Stimulated activated memory B cell treated with anti-CD40 and anti-IgM and Interleukin-4, amounts not matched to agents 10 μg/mL and 1 μg/mL and 100 μg/mL, for 72 hours (primary cell): ENCODE results near the gene TRAK1.

Experiments used
- ATAC-seq: fragments of 150-1000 bp; cut with Tn5 transposase; 2 replicates; pipeline ENCODE4 v1.10.0; 2021
- H3K27ac Mint-ChIP-seq: one replicate; pipeline ENCODE4 v1.8.0; 2022; ENCODE audit warnings: mild to moderate bottlenecking, mixed read lengths
- H3K27me3 Mint-ChIP-seq: one replicate; pipeline ENCODE4 v1.8.0; 2022; ENCODE audit warnings: mixed read lengths
- H3K36me3 Mint-ChIP-seq: one replicate; pipeline ENCODE4 v1.8.0; 2022; ENCODE audit warnings: mixed read lengths
- H3K4me1 Mint-ChIP-seq: one replicate; pipeline ENCODE4 v1.8.0; 2022; ENCODE audit warnings: mixed read lengths
- H3K4me3 Mint-ChIP-seq: one replicate; pipeline ENCODE4 v1.8.0; 2022; ENCODE audit warnings: mild to moderate bottlenecking, moderate library complexity, mixed read lengths
- H3K9me3 Mint-ChIP-seq: one replicate; pipeline ENCODE4 v1.8.0; 2022; ENCODE audit warnings: mixed read lengths

TRAK1 gene

DNA sequence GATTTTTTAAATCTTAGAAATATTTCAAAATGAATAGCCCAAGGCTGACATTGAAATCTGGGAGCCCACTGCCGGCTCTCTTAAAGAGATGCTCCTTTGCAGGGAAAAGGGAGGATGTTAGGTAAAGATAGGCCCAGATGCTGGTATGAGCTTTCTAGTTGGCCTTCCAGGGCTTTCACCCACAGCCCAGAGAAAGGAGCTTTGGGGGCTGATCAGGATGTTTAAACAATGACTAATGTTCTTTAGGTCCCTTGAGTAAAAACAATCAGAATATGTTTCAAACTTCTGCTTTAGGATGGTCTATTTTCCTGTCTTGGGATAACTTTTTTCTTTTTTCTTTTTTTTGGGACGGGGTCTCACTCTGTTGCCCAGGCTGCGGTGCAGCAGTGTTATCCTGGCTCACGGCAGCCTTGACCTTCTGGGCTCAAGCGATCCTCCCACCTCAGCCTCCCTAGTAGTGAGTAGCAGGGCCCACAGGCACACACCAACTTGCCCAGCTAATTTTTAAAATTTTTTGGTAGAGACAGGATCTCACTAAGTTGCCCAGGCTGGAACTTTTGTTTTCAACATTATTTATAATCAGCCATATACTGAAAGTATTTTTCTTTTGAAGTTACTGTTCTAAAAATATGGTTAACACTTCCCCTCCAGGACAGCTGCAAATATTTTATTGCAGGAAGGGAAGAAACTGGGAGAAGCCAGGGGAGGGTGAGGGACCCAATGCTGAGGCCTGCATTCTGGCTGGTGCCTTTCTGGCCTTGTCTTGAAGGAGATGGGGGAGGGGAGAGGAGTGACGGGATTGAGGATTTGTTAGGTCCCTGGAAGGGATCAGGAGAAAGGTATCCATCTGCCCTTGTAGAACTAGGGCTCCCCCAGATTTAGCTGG, 70.1 kb downstream of the TRAK1 start:
- H3K9me3 Mint-ChIP-seq, result no peaks in the 10 kb centered on the region
- no peak overlapping the region for H3K4me3 Mint-ChIP-seq
- peaks cover 70% of the 10 kb centered on the region for H3K4me1 Mint-ChIP-seq
- no peaks in the 10 kb centered on the region for H3K27me3 Mint-ChIP-seq
- ATAC-seq, result no peak
- peaks cover under 1% of the 10 kb centered on the region for H3K36me3 Mint-ChIP-seq
- H3K27ac Mint-ChIP-seq, result peak overlapping the region; percentile 14

DNA sequence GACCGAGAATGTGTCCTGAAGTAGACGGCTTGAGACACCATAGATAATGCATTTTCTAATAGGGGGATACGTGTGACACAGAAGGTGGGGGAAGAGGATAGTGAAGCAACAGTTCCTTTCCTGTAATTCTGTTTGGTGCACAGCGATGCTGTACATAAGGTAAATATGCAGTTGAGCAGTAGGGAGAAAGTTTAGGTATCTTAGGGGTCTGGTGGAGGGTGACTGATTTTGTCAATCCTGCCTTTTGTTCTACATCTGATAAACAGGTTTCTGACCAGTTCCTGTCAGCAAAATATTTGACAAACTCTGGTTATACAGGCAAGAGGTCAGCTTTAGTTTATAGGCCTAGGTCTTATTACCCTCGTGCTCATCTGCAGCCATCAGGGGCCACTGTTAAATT, 71.3 kb downstream of the TRAK1 start:
- peaks cover 70% of the 10 kb centered on the region for H3K4me1 Mint-ChIP-seq
- no peak overlapping the region for H3K4me3 Mint-ChIP-seq
- no peaks in the 10 kb centered on the region for H3K36me3 Mint-ChIP-seq
- peak overlapping the region; percentile 14 for H3K27ac Mint-ChIP-seq
- no peaks in the 10 kb centered on the region for H3K9me3 Mint-ChIP-seq
- no peaks in the 10 kb centered on the region for H3K27me3 Mint-ChIP-seq
- no peak for ATAC-seq

DNA sequence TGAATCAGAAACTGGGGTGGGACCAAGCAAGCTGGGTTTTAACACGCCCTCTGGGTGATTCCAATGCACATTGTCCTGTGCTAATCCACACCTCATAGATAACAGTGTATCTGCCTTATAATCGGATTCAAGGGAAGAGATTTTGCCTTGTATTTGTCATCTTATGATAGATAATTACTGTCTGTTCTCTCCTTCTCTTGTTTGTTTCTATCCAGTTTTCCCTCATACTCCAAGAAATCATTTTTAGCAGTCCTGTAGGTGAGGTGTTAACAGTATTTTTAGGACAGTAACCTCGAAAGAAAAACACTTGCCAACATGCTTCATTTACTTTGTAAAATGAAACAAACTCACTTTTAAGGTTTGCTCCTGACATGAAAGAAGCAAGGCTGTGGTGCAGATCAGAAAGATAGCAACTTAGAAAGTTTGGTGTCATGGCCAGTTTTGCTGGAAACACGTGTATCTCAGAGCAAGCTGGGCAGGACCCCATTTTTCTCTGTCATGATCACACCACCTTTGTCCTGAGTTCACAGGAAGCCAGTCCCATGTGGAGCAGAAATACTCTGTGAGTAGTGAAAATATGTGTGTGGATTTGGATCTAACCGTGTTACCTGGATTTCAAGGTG, 72.6 kb downstream of the TRAK1 start:
- ATAC-seq, result no peak
- H3K4me3 Mint-ChIP-seq, result no peak overlapping the region
- H3K36me3 Mint-ChIP-seq, result no peaks in the 10 kb centered on the region
- no peaks in the 10 kb centered on the region for H3K27me3 Mint-ChIP-seq
- H3K9me3 Mint-ChIP-seq, result no peaks in the 10 kb centered on the region
- peak overlapping the region; percentile 51 for H3K27ac Mint-ChIP-seq
- H3K4me1 Mint-ChIP-seq, result peaks cover 82% of the 10 kb centered on the region

DNA sequence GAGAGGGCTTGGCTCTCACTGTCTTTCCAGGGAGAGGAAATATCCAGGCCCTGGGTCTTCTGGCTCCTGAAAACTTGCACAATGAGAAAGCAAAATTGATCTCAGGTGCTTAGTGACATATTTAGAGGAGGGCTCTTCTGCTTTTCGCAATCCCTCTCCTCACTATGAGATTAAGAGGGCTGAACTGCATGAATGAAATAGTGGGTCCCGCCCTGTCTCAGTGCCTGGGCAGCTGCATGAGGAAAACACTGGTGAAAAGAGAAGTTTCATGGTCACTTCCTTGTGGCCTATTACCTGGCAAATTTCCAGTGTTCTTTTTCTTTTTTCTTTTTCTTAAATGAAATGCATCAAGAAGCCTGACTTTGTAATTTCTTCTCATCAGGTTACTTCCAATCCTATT, 73.5 kb downstream of the TRAK1 start:
- no peaks in the 10 kb centered on the region for H3K36me3 Mint-ChIP-seq
- peaks cover 83% of the 10 kb centered on the region for H3K4me1 Mint-ChIP-seq
- H3K27me3 Mint-ChIP-seq, result no peaks in the 10 kb centered on the region
- H3K4me3 Mint-ChIP-seq, result no peak overlapping the region
- no peaks in the 10 kb centered on the region for H3K9me3 Mint-ChIP-seq
- H3K27ac Mint-ChIP-seq, result peak overlapping the region; percentile 51
- no peak for ATAC-seq

DNA sequence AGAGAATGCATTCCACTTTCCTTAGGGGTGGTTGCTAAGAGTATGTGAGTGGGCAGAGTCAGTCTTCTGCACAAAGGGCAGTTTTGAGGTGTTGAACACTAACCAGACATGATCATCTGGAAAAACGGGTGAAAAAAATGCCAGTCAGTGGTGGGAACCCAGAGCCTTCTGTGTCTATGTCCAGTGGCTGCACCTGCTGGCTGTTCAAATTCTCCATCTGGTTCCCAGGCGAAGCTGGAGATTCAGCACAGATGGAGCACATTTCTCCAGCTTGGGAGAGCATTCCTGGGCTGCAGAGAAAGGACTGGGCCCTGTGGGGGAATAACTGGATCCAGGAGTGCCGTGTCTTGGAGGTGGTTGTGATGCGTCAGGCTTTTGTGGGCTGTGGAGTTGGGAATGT, 74.1 kb downstream of the TRAK1 start:
- Mint-ChIP-seq H3K36me3 (no peaks in the 10 kb centered on the region), H3K9me3 (no peaks in the 10 kb centered on the region), H3K27me3 (no peaks in the 10 kb centered on the region), H3K27ac (peak overlapping the region; percentile 51), H3K4me1 (peaks cover 83% of the 10 kb centered on the region), H3K4me3 (no peak overlapping the region)
- ATAC-seq, result no peak

DNA sequence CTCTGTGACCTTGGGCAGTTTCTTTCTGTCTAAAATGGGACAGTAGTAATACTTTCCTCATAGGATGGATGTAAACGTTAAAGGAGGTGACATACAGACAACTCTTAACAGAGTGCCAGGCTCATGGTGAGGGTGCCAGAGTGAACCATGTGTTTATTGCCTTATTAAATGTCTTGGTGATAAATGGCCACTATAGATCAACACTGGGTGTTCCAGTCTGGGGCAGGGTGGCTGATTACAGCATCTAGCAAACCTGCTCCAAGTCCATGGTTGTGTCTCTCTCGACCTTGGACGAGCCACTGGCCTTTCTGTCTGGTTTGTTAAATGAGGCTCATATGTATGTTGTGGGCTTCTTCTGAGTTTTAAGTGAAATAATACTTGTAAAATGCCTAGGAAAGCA, 75.1 kb downstream of the TRAK1 start:
- ATAC-seq, result no peak
- Mint-ChIP-seq H3K4me3 (no peak overlapping the region), H3K4me1 (peaks cover 87% of the 10 kb centered on the region), H3K9me3 (no peaks in the 10 kb centered on the region), H3K27ac (no peak overlapping the region), H3K36me3 (no peaks in the 10 kb centered on the region), H3K27me3 (no peaks in the 10 kb centered on the region)

DNA sequence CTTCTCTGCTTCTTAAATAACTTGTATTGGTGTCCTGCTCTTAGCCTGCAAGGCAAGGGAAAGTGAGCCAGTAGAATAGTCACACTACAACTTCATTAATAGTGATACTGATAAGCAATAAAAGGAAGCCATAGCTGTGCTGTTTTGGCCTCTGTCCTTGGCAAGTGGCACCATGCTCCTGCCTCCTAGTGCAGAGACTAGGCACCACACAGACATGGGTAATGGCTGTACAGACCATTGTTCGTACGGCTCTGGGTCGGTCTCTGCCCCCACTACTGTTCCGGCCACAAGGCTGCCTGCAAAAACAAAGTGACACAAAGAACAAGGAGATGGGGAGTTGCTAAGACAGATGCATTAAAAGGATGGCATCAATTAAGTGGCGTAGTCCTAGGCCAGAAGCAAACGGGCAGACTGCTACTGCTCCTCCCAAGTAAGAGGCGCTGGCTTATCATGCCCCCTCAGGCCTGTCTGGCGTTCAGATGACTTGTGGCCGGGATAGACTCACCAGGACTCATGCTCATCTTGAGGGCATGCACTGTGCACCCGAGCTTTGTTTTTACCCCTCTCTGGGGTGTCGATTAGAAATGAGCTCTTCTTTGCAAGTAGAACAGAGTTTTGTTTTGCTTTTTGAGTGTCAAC, 75.6 kb downstream of the TRAK1 start:
- Mint-ChIP-seq H3K27me3 (no peaks in the 10 kb centered on the region), H3K27ac (no peak overlapping the region), H3K36me3 (no peaks in the 10 kb centered on the region), H3K9me3 (no peaks in the 10 kb centered on the region), H3K4me1 (peaks cover 91% of the 10 kb centered on the region), H3K4me3 (no peak overlapping the region)
- no peak for ATAC-seq

DNA sequence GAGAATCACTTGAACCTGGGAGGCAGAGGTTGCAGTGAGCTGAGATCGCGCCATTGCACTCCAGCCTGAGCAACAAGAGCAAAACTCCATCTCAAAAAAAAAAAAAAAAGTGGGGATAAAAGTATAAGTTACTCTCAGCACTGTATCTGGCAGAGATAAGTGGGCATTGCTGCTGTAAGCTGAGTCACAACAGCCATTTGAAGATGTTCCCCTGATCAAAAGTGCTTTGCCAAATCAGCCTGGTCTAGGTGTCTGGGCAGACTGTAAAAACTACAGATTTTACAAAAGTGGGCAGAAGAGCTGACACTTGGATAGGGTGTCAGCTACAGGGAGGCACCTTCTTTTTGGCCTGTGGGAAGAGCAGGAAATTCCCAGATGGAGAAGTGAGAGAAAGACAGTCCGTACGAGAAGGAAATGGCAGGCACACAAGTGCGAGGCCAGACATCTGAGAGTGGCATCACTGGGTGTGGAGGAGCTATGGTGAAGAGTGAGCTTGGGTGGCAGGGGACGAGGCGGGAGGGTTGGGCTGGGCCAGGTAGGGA, 78.5 kb downstream of the TRAK1 start:
- Mint-ChIP-seq H3K27me3 (no peaks in the 10 kb centered on the region), H3K4me1 (peaks cover 85% of the 10 kb centered on the region), H3K4me3 (no peak overlapping the region), H3K27ac (peak overlapping the region; percentile 75), H3K36me3 (no peaks in the 10 kb centered on the region), H3K9me3 (no peaks in the 10 kb centered on the region)
- ATAC-seq, result no peak

DNA sequence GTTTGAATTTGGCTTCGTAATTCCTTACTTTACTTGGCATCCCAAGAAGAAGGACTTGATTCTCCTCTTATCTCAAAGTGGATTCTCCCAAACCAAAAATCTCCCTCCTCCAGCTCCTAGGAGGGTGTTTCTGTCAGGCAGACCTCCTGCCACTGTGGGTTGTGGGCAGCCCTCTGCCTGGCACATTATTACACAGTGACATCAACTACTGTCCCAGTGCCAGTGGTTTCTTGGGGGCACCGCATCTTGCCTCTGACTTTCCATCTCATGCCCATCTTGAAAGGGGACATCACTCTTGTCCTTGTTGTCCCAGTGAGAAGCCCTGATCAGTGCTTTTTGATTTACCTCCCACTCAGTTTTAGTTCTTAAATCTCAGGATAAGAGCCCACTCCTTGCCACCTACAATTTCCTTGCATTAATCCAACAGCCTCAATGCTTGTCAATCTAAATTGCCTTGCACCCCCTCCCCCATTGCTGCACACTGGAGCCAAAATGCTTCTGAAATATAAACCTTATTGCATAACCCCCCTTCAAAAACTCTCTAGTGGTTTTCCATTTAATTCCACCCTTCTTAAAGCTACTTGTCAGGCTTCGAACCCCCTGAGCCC, 81.0 kb downstream of the TRAK1 start:
- Mint-ChIP-seq H3K4me1 (peaks cover 76% of the 10 kb centered on the region), H3K36me3 (peaks cover 8% of the 10 kb centered on the region), H3K27ac (peak overlapping the region; percentile 75), H3K9me3 (no peaks in the 10 kb centered on the region), H3K4me3 (peak overlapping the region; percentile 27), H3K27me3 (no peaks in the 10 kb centered on the region)
- no peak for ATAC-seq

DNA sequence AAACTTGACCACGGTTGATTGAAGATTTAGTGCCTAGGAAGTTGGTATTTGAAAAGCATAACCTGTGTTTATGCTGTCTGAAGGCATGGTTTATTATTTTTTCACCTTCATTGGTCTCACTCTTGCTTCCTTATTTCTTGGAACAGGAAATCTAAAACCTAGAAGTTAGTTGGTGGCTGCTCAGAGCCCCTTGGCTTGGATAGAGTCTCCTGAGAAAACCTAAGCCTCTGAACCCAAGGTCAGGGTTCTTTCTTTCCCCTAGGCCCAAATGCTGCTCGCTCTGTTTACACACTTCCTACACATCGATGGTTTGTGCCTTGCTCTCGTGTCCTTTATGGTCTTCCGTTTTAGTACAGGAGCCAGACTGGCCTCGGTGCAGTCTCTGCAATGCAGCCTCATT, 82.2 kb downstream of the TRAK1 start:
- no peak overlapping the region for H3K4me3 Mint-ChIP-seq
- no peak for ATAC-seq
- H3K9me3 Mint-ChIP-seq, result no peaks in the 10 kb centered on the region
- peaks cover 72% of the 10 kb centered on the region for H3K4me1 Mint-ChIP-seq
- peak overlapping the region; percentile 75 for H3K27ac Mint-ChIP-seq
- peaks cover 14% of the 10 kb centered on the region for H3K36me3 Mint-ChIP-seq
- H3K27me3 Mint-ChIP-seq, result no peaks in the 10 kb centered on the region

DNA sequence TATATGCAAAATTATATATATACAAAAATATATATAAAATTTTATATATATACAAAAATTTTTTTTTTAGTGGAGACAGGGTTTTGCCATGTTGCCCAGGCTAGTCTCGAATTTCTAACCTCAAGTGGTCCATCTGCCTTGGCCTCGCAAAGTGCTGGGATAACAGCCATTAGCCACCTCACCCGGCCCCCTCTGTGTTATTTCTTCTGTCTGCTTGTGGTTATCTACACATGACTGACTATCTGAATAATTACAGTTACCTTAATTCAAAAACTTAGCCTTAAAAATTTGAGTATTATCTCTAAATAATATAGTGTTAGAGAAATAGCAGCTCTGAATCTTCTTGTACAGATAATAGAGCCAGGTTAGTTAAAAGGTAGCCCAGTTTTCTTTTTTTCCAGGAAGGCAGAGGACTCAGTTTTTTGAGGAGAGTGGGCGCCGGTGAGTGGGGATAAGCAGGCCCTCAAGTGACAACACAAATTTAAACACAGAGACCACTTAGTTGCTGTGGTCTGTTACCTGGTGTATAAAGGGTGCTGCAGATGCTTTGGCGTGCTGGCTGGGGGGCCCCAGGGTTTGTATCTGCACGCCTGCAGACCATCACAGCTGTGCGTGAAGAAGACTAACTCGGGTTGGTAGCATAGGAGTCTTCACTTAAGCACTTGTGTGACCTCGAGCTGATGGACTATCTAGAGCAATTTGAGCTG, 83.7 kb downstream of the TRAK1 start:
- Mint-ChIP-seq H3K4me1 (peaks cover 68% of the 10 kb centered on the region), H3K36me3 (peaks cover 21% of the 10 kb centered on the region), H3K4me3 (no peak overlapping the region), H3K27ac (peak overlapping the region; percentile 55), H3K27me3 (no peaks in the 10 kb centered on the region), H3K9me3 (no peaks in the 10 kb centered on the region)
- ATAC-seq, result no peak

DNA sequence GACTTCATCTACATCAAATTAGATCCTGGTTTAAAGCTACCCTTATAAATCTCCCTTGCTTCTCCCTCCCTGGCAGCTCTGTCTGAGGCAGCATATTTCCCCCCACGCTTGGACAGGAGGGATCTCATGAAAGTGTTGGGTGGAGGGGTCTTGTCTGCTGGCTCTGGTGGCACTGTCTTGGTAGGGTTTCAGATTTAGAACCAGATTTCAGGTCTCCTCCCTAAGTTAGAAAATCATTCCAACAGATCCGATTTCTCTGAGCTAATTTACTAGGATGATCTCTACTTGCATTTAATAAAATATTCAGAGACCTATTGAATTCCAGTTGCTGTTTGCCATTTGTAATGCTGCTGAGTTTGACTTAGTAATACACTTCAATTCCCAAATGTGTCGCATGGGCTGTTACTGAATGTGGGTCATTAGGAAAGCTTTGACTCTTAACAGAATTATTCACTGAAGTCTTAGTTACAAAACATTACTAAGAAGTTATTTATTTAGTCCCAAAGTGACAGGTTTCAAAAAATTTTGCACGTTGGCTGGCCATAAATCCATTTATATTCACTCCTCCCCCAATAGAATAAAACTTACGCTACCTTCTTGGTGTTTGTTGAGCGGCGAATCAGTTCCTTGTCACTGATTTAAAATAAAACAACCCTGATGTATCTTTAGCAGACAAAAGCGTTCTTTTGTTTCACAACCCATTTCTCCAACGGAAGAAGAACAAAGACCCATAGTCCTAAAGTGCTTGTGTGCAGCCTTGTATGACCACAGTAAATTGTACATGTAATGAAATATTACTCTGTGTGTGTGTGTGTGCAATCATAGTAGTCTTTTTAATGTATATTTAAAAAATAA, 84.5 kb downstream of the TRAK1 start:
- Mint-ChIP-seq H3K4me3 (no peak overlapping the region), H3K4me1 (peaks cover 61% of the 10 kb centered on the region)

DNA sequence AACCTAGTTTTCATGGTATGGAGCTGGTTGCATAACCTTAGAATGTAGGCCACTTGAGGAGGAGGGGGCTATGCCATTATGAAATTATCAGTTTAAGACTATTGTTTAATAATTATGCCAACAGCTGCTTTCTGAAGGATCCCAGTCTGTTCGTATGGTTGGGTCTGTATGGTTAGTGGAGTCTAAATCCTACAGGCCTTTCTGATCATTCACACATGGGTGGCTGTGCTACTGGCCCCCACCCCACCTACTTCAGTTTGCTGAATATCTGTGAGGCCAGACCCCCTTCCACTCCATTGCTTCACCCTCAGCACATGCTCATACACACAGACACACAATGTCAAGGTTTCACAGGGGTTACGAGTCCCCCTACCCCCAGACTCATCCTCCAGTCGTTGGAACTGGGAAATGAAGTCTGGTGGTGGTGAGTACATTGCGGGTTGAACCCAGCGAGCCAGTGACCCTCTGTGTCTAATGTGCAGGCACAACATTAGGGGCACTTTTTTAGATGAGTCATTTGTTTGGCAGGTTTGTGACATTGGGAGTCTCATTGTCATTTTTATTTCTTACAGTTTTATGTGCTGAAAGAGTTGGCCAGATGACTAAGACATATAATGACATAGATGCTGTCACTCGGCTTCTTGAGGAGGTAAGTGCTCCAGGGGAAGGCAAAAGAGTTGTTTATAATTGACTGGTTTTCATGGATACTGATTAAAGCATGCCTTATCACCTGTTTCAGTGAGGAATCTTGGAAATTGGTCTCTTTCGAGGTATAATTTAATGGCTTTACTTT, 85.3 kb downstream of the TRAK1 start:
- no peak for ATAC-seq
- Mint-ChIP-seq H3K27me3 (no peaks in the 10 kb centered on the region), H3K4me1 (peaks cover 52% of the 10 kb centered on the region), H3K4me3 (no peak overlapping the region), H3K36me3 (peaks cover 21% of the 10 kb centered on the region), H3K9me3 (no peaks in the 10 kb centered on the region), H3K27ac (no peak overlapping the region)

More for the DNA sequence above, 84.5 kb downstream of the TRAK1 start:
- peaks cover 21% of the 10 kb centered on the region for H3K36me3 Mint-ChIP-seq
- H3K9me3 Mint-ChIP-seq, result no peaks in the 10 kb centered on the region
- ATAC-seq, result no peak
- H3K27me3 Mint-ChIP-seq, result no peaks in the 10 kb centered on the region
- H3K27ac Mint-ChIP-seq, result peak overlapping the region; percentile 55
